Body of pancreas (tissue), 4 donors: ENCODE data around the gene ACE. TPM values are rescaled to one million over a fixed set of nuclear protein-coding genes. Genes with fewer than 3 reads are reported as not detected.
A peak's percentile ranks its signal among the peaks of the same experiment; 100 is the strongest.
"Not testable (repeated sequence)": the region's sequence is repeated elsewhere in the genome, so short reads cannot be mapped to it uniquely, and the experiment has no call there.

Experiments used
- ATAC-seq: fragments of 150-250 bp; one replicate; pipeline ENCODE4 v1.9.1; 2016
- DNase-seq, 4 donors: peaks; one replicate each; pipeline ENCODE4 v3.0.0-alpha.2; 2019
- H3K27ac ChIP-seq, 4 donors: fragments of 200-600 bp; sonication (generic); 1 replicate in 3 of 4; 2 replicates in 1 of 4; pipeline versions ENCODE4 v1.5.1 to v1.6.1; 2016 to 2019; ENCODE audit warnings: mild to moderate bottlenecking in 1 of 4, mixed read lengths in 1 of 4, moderate library complexity in 1 of 4
- H3K27me3 ChIP-seq, 2 donors: fragments of 200-600 bp; sonication (generic); one replicate each; pipeline ENCODE4 v1.6.0; 2016; ENCODE audit warnings: mild to moderate bottlenecking in 1 of 2
- H3K36me3 ChIP-seq, 2 donors: fragments of 200-600 bp; sonication (generic); replicated peaks in 1 of 2; 2 replicates each; pipeline ENCODE4 v1.5.1; 2016; ENCODE audit warnings: low read depth in 2 of 2; ENCODE audit not compliant: insufficient read depth in 1 of 2
- H3K4me1 ChIP-seq: fragments of 200-600 bp; sonication (generic); one replicate; pipeline ENCODE4 v1.6.0; 2016
- H3K4me3 ChIP-seq, 2 donors: fragments of 200-600 bp; sonication (generic); 1 replicate in 1 of 2; 2 replicates in 1 of 2; pipeline ENCODE4 v1.5.1; 2016 to 2019
- H3K9me3 ChIP-seq, 3 donors: fragments of 200-600 bp; sonication (generic); 1 replicate in 2 of 3; 2 replicates in 1 of 3; pipeline ENCODE4 v1.5.1; 2016
- POLR2A ChIP-seq, 3 donors: fragments of 450-650 bp; IDR thresholded peaks; one replicate each; pipeline ENCODE4 v1.6.1; 2016; ENCODE audit warnings: antibody characterized with exemption in 3 of 3, mild to moderate bottlenecking in 2 of 3
- WGBS, 2 donors: methylation state at CpG; one replicate each; pipeline ENCODE4 v1.1.5; 2017; 5-methylcytosine and 5-hydroxymethylcytosine counted together
- intact Hi-C: fragments of 100-400 bp; cut with DNase I; formaldehyde crosslinking; loops from one replicate; pipeline ENCODE4 v1.15.1; 2023
- total RNA-seq, 2 donors: library from RNA; depleted of rRNA; stranded (reverse); fragments of >200 nt; gene quantifications; one replicate each; pipeline ENCODE4 v1.1.0, GENCODE V29; 2016
- TF ChIP-seq, protein P1 (sequence below), 7 experiments: fragments of 450-650 bp in 4 of 7; fragments of 200-600 bp in 3 of 7; sonication (generic) in 3 of 7; IDR thresholded peaks; one replicate each; pipeline ENCODE4 v1.5.1; 2016 to 2019; ENCODE audit warnings: antibody characterized with exemption in 7 of 7

Gene ACE
- total RNA-seq, 2 donors from 2014 or later, result 5.3 to 6.2 TPM

DNA sequence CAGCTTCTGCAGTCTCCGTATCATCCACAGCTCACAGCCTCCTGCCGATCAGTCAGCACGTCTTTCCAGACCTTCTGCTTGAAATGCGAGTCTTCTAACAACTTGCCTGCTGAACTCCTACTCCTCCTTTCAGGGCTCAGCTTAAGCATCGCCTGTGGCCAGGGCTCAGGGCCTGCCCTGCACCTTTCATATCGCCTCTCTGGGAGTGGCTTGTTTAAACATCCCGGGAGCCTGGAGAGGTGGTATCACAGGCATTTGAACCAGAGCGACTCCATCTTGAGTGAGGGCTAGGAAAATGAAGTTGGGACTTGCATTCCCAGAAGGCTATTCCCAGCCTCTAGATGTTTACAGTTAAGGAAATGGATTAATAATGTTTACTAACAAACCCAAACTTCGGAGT, 16.8 kb upstream of the ACE start:
- H3K27ac ChIP-seq, result no peak overlapping the region
- no peaks in the 10 kb centered on the region for H3K27me3 ChIP-seq
- H3K4me3 ChIP-seq, result no peak overlapping the region
- intact Hi-C loops, result no loop called here
- ATAC-seq, result no peak
- H3K4me1 ChIP-seq, result no peaks in the 10 kb centered on the region
- TF ChIP-seq POLR2A (IDR thresholded peaks at IDR 0.05), result no peak
- TF ChIP-seq, protein P1, sequence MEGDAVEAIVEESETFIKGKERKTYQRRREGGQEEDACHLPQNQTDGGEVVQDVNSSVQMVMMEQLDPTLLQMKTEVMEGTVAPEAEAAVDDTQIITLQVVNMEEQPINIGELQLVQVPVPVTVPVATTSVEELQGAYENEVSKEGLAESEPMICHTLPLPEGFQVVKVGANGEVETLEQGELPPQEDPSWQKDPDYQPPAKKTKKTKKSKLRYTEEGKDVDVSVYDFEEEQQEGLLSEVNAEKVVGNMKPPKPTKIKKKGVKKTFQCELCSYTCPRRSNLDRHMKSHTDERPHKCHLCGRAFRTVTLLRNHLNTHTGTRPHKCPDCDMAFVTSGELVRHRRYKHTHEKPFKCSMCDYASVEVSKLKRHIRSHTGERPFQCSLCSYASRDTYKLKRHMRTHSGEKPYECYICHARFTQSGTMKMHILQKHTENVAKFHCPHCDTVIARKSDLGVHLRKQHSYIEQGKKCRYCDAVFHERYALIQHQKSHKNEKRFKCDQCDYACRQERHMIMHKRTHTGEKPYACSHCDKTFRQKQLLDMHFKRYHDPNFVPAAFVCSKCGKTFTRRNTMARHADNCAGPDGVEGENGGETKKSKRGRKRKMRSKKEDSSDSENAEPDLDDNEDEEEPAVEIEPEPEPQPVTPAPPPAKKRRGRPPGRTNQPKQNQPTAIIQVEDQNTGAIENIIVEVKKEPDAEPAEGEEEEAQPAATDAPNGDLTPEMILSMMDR (IDR thresholded peaks at IDR 0.05), result no peak
- no peak for DNase-seq
- H3K9me3 ChIP-seq, result no peaks in the 10 kb centered on the region
- 75 to 83% methylated on average over 8 to 9 of the region's 9 CpGs for WGBS, 2 donors
- H3K36me3 ChIP-seq, result no peaks in the 10 kb centered on the region

DNA sequence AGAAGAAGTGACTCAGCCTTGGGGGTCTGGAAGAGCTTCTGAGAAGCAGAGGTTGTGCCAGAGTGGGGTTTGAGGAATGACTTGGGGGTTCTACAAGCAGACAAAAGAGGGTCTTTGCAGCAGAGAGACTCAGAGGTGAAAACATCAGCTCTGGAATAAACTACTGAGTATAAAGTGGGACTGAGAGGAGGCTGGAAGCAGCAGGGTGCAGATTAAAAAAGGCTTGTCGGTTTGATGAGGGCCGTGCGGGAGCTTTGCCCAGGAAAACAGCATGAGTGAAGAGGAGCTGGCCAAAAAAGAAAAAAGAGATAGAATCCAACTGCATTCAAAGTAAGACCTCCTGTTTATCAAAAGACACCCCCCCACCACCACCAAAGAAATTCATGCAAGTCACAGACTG, 13.1 kb upstream of the ACE start:
- DNase-seq (no peak), ATAC-seq (no peak)
- no peaks in the 10 kb centered on the region for H3K36me3 ChIP-seq
- WGBS, 2 donors, result 69 to 88% methylated on average over 3 of the region's 3 CpGs
- no peaks in the 10 kb centered on the region for H3K9me3 ChIP-seq
- H3K27me3 ChIP-seq, result no peaks in the 10 kb centered on the region
- no peak overlapping the region for H3K4me3 ChIP-seq
- TF ChIP-seq POLR2A (IDR thresholded peaks at IDR 0.05), result no peak
- TF ChIP-seq, protein P1 (IDR thresholded peaks at IDR 0.05), result no peak
- H3K27ac ChIP-seq, result no peak overlapping the region
- intact Hi-C loops, result no loop called here
- H3K4me1 ChIP-seq, result no peaks in the 10 kb centered on the region

DNA sequence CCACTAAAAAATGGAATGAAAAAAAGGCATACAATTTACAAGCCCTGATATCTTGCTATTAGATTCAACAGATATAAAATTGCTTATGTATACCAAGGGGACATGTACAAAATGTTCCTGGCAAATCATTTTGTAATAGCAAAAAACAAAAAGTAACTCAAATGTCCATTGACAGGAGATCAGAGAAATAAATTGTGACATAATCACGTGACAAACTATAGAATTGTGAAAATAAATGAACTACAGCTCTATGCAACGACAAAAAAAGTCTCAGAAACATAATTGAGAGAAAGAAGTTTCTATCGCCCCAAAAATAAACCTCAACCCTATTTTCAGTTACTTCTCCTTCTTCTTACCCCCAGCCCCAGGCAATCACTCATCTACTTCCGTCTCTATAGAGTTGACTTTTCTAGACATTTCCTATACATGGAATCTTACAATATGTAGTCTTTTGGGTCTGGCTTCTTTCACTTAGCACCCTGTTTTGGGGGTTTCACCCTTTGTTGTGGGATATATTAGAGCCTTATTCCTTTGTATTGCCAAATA, 12.1 kb upstream of the ACE start:
- WGBS, 2 donors, result 74 to 79% methylated on average over 4 of the region's 4 CpGs
- Histone ChIP-seq H3K4me1 (no peaks in the 10 kb centered on the region), H3K27me3 (no peaks in the 10 kb centered on the region), H3K27ac (no peak overlapping the region), H3K36me3 (no peaks in the 10 kb centered on the region), H3K9me3 (no peaks in the 10 kb centered on the region), H3K4me3 (no peak overlapping the region)
- intact Hi-C loops, result no loop called here
- DNase-seq, result no peak
- ATAC-seq, result no peak
- TF ChIP-seq POLR2A (IDR thresholded peaks at IDR 0.05), result no peak
- TF ChIP-seq, protein P1 (IDR thresholded peaks at IDR 0.05), result no peak

DNA sequence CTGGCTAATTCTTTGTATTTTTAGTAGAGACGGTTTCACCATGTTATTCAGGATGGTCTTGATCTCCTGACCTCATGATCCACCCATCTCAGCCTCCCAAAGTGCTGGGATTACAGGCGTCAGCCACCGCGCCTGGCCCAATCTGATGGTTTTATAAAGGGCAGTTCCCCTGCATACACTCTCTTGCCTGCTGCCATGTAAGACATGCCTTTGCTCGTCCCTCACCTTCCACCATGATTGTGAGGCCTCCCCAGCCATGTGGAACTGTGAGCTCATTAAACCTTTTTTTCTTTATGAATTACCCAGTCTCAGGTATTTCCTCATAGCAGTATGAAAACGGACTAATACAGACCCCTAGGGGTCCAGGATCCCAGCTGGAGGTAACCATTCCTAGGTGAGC, 8.8 kb upstream of the ACE start:
- 72 to 85% methylated on average over 6 of the region's 6 CpGs for WGBS, 2 donors
- H3K4me3 ChIP-seq, H3K36me3 ChIP-seq, intact Hi-C loops, DNase-seq, H3K27ac ChIP-seq, ATAC-seq, H3K4me1 ChIP-seq, H3K9me3 ChIP-seq, H3K27me3 ChIP-seq: not testable (repeated sequence)

DNA sequence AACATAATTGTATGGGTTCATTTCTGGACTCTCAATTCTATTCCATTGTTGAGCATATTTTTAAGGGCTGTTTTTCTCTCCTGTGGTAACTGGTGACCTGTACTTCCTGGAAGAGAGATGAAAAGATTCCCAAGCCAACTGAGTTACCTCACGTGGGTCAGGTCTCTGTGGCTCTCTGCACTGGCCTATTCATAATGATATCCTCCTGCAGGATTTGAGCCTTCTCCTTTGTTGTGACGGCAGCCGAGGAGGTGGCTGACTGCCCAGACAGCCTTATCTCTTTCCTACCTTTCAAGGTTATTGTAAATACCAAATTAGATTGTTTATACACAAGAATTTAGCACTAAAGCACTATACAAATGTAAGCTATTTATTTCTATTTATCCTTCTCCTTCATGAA, 2.7 kb upstream of the ACE start:
- Histone ChIP-seq H3K36me3 (no peaks in the 10 kb centered on the region), H3K9me3 (no peaks in the 10 kb centered on the region), H3K4me3 (no peak overlapping the region), H3K4me1 (peaks cover 52% of the 10 kb centered on the region), H3K27me3 (no peaks in the 10 kb centered on the region), H3K27ac (peak overlapping the region; percentile 41 to 88 (median 66))
- DNase-seq, result peak; percentile 77 to 89 (median 84)
- 7 to 14% methylated on average over 3 of the region's 3 CpGs for WGBS, 2 donors
- peak; percentile 84 for ATAC-seq
- intact Hi-C loops, result no loop called here
- no peak for TF ChIP-seq POLR2A (IDR thresholded peaks at IDR 0.05)
- TF ChIP-seq, protein P1 (IDR thresholded peaks at IDR 0.05), result no peak
